ENCODE results near the gene ADARB1. TPM values are rescaled to one million over a fixed set of nuclear protein-coding genes. Genes with fewer than 3 reads are reported as not detected.

ADARB1 gene
- total and polyA plus RNA-seq, 2 experiments from 2014 or later, result 4.8 to 14.8 TPM

- ATAC-seq, result no peak
- H3K27ac Mint-ChIP-seq, result no peak overlapping the region
Measured at GRCh38 chr21:45111703-45112102, 37.3 kb downstream of the ADARB1 start.

More at GRCh38 chr21:45111703-45112102, 37.3 kb downstream of the ADARB1 start:
- TF ChIP-seq EZH2 (IDR thresholded peaks at IDR 0.05; ENCODE audit: low read depth, unreplicated experiment), result no peak
- no peak for TF ChIP-seq ETS1 (IDR thresholded peaks at IDR 0.05)
- no peak for TF ChIP-seq ZNF462 (CRISPR knock-in tag; IDR thresholded peaks at IDR 0.05)
- TF ChIP-seq CREB1 (CRISPR knock-in tag; IDR thresholded peaks at IDR 0.05; ENCODE audit: low read depth), result no peak
- no peak for TF ChIP-seq STAT1 (IDR thresholded peaks at IDR 0.05; ENCODE audit: unreplicated experiment)
- no peak for TF ChIP-seq NANOG (IDR thresholded peaks at IDR 0.05; ENCODE audit: borderline replicate concordance)
- no peak for TF ChIP-seq EZH2phosphoT487 (IDR thresholded peaks at IDR 0.05; ENCODE audit: unreplicated experiment)
- TF ChIP-seq CTCF (conservative IDR thresholded peaks at IDR 0.05; ENCODE audit: low read depth in 2 of 2), result no peak
- TF ChIP-seq JUNB (IDR thresholded peaks at IDR 0.05; ENCODE audit: unreplicated experiment), result no peak
- no peak for TF ChIP-seq REST (IDR thresholded peaks at IDR 0.05; ENCODE audit: unreplicated experiment)
- no peak for TF ChIP-seq ZNF114 (CRISPR knock-in tag; IDR thresholded peaks at IDR 0.05)
- TF ChIP-seq POLR2AphosphoS5 (IDR thresholded peaks at IDR 0.05; ENCODE audit: low read depth), result no peak
- no peak for TF ChIP-seq ZNF331 (CRISPR knock-in tag; IDR thresholded peaks at IDR 0.05; ENCODE audit: low read depth)
- Histone ChIP-seq H2AFZ (no peak overlapping the region), H3K9me2 (ENCODE audit: insufficient read depth) (no peaks in the 10 kb centered on the region), H3K27me3 (ENCODE audit: insufficient read depth) (no peaks in the 10 kb centered on the region), H3K79me2 (replicated peaks; ENCODE audit: insufficient read depth) (0 out of 2 replicates have a peak, but pooled peaks cover 5% of the 10 kb centered on the region), H3K4me3 (no peak overlapping the region), H3K4me2 (no peak overlapping the region), H3K4me1 (ENCODE audit: insufficient read depth) (no peaks in the 10 kb centered on the region), H4K20me1 (replicated peaks; ENCODE audit: insufficient read depth) (peaks cover 5% of the 10 kb centered on the region), H3K36me3 (ENCODE audit: insufficient read depth) (no peaks in the 10 kb centered on the region), H3K27ac (ENCODE audit: low read depth) (no peak overlapping the region), H3F3A (replicated peaks; ENCODE audit: low read depth) (no peaks in the 10 kb centered on the region)
- Mint-ChIP-seq H3K4me3 (no peak overlapping the region), H3K4me1 (no peaks in the 10 kb centered on the region), H3K27me3 (ENCODE audit: insufficient read depth, low read depth, poor library complexity) (peaks cover 1% of the 10 kb centered on the region), H3K9me3 (no peaks in the 10 kb centered on the region), H3K36me3 (ENCODE audit: low read depth) (no peaks in the 10 kb centered on the region)
- no peak for DNase-seq (ENCODE audit: low spot score)
